BJ (cell line): ENCODE data around the gene RPL5. TPM values are rescaled to one million over a fixed set of nuclear protein-coding genes. Genes with fewer than 3 reads are reported as not detected.

Source experiments
- CTCF ChIA-PET: fragments of 350-600 bp; formaldehyde crosslinking; extraction: SDS; loops from one replicate; lab custom pipeline; 2021; ENCODE audit warnings: antibody characterized with exemption, inconsistent platforms; lab: Yijun Ruan, JAX
- POLR2A ChIA-PET: fragments of 300-600 bp; sonication (Branson Sonifier 250); formaldehyde crosslinking; extraction: SDS; loops from one replicate; lab custom pipeline; 2021; ENCODE audit warnings: antibody characterized with exemption; lab: Charles Lee
- DNase-seq: peaks from one replicate; pipeline ENCODE4 v3.0.0-alpha.2; 2011; ENCODE audit warnings: low read depth
- H3K27me3 ChIP-seq: 2 replicates; pipeline ENCODE4 v1.6.0; 2011; ENCODE audit warnings: low read length; ENCODE audit not compliant: control insufficient read depth, insufficient read depth
- H3K36me3 ChIP-seq: 2 replicates; pipeline ENCODE4 v1.5.1; 2011; ENCODE audit warnings: low read length; ENCODE audit not compliant: control insufficient read depth, insufficient read depth
- H3K4me3 ChIP-seq: 2 replicates; pipeline ENCODE4 v1.5.1; 2011; ENCODE audit warnings: low read depth, mild to moderate bottlenecking, control low read depth, low read length
- CTCF ChIP-seq: IDR thresholded peaks from 2 replicates; pipeline ENCODE4 v1.5.1; 2011; ENCODE audit warnings: low read depth, mild to moderate bottlenecking, control low read depth, inconsistent platforms, low read length, moderate library complexity; ENCODE audit not compliant: insufficient read depth
- polyA plus RNA-seq: library from polyadenylated mRNA; depleted of rRNA; stranded (reverse); fragments of >200 nt; gene quantifications from 2 replicates; pipeline ENCODE4 v1.2.3, GENCODE V29; 2011

The RPL5 gene
- polyA plus RNA-seq, 1 experiment: 1,389 TPM

- H3K36me3 ChIP-seq: no peaks in the 10 kb centered on the region
- ChIA-PET CTCF (interaction anchor here (0.7 to 1.8 kb wide), 4 partner anchors 16 to 122 kb away, joined by 3 to 6 read pairs (median 4); no protein-coding TSS in a partner anchor), POLR2A (no interaction called here)
- TF ChIP-seq CTCF: no peak
- H3K4me3 ChIP-seq: no peak overlapping the region
- no peak for DNase-seq
- H3K27me3 ChIP-seq: no peaks in the 10 kb centered on the region
These were observed 47.6 kb downstream of the RPL5 start for GRCh38 chr1:92879316-92879968.

GRCh38 chr1:92881391-92881790, 49.6 kb downstream of the RPL5 start:
- DNase-seq: no peak
- H3K27me3 ChIP-seq: no peaks in the 10 kb centered on the region
- ChIA-PET CTCF (interaction anchor here (0.9 to 2.5 kb wide), 2 partner anchors 22 to 112 kb away, joined by 3 to 14 read pairs; no protein-coding TSS in a partner anchor), POLR2A (no interaction called here)
- no peak for TF ChIP-seq CTCF
- H3K36me3 ChIP-seq: no peaks in the 10 kb centered on the region
- no peak overlapping the region for H3K4me3 ChIP-seq

- ChIA-PET CTCF (interaction anchor here (1.6 to 2.5 kb wide), 3 partner anchors 20 to 78 kb away, joined by 4 to 14 read pairs (median 6); no protein-coding TSS in a partner anchor), POLR2A (interaction anchor here (0.6 kb wide), 1 partner anchor 79 kb away, joined by 6 read pairs; no protein-coding TSS in a partner anchor)
- no peak for DNase-seq
These were observed 51.0 kb downstream of the RPL5 start for GRCh38 chr1:92882819-92883218.

GRCh38 chr1:92883297-92883696, 51.5 kb downstream of the RPL5 start:
- Histone ChIP-seq H3K36me3 (no peaks in the 10 kb centered on the region), H3K27me3 (no peaks in the 10 kb centered on the region), H3K4me3 (no peak overlapping the region)
- ChIA-PET CTCF (interaction anchor here (1.6 to 2.5 kb wide), 3 partner anchors 20 to 77 kb away, joined by 4 to 14 read pairs (median 6); no protein-coding TSS in a partner anchor), POLR2A (interaction anchor here (0.6 kb wide), 1 partner anchor 79 kb away, joined by 6 read pairs; no protein-coding TSS in a partner anchor)
- no peak for TF ChIP-seq CTCF
- no peak for DNase-seq

More at GRCh38 chr1:92882819-92883218, 51.0 kb downstream of the RPL5 start:
- no peaks in the 10 kb centered on the region for H3K36me3 ChIP-seq
- no peak overlapping the region for H3K4me3 ChIP-seq
- TF ChIP-seq CTCF: no peak
- H3K27me3 ChIP-seq: no peaks in the 10 kb centered on the region

- H3K4me3 ChIP-seq: no peak overlapping the region
- H3K36me3 ChIP-seq: no peaks in the 10 kb centered on the region
- H3K27me3 ChIP-seq: no peaks in the 10 kb centered on the region
- ChIA-PET CTCF (interaction anchor here (2.2 kb wide), 1 partner anchor 76 kb away, joined by 6 read pairs; no protein-coding TSS in a partner anchor), POLR2A (no interaction called here)
- TF ChIP-seq CTCF: no peak
- no peak for DNase-seq
These were observed 52.4 kb downstream of the RPL5 start for GRCh38 chr1:92884195-92884594.
